Measurements from ENCODE around the gene GFRA1.

DNA sequence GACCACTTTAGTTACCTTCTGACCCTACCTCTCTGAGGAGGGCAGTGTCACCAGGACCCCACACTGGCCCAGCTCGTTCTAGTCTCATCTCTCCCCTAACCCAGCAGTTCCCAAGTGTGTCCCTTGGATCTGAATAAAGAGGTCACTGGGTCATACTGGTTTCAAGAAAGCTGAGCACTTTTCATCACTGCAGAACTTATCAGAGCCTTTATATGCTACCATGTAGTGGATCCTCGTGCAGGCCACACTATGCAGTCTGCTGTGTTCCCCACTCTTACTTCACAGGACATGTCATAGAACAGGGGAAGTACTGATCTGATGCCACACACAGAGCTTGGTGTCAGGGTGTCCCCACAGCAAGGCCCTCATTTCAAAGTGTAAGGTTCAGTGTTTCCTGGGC, 113.8 kb downstream of the GFRA1 start:
- TF ChIP-seq POLR2A (IDR thresholded peaks at IDR 0.05) = no peak
- no peak for TF ChIP-seq CTCF (IDR thresholded peaks at IDR 0.05)

All from Peyer's patch (tissue), 4 donors.